Activated naive CD4-positive, alpha-beta T cell treated with anti-CD3 and anti-CD28 coated beads for 36 hours (primary cell): ENCODE results near the gene C10orf105. TPM values are rescaled to one million over a fixed set of nuclear protein-coding genes. Genes with fewer than 3 reads are reported as not detected.

ENCODE experiments used
- CTCF ChIA-PET: fragments of 350-600 bp; sonication (Branson Sonifier 250); formaldehyde crosslinking; loops from one replicate; lab custom pipeline; 2021; ENCODE audit warnings: antibody characterized with exemption; lab: Charles Lee
- DNase-seq: peaks from one replicate; pipeline ENCODE4 v3.0.0-alpha.2; 2020
- H3K27ac Mint-ChIP-seq: one replicate; pipeline ENCODE4 v1.8.0; 2021; ENCODE audit warnings: mild to moderate bottlenecking, mixed read lengths
- H3K27me3 Mint-ChIP-seq: one replicate; pipeline ENCODE4 v1.8.0; 2021; ENCODE audit warnings: low read depth, mixed read lengths
- H3K36me3 Mint-ChIP-seq: one replicate; pipeline ENCODE4 v1.8.0; 2021; ENCODE audit warnings: low read depth, mixed read lengths
- H3K4me1 Mint-ChIP-seq: one replicate; pipeline ENCODE4 v1.8.0; 2021; ENCODE audit warnings: low read depth, mixed read lengths
- H3K4me3 Mint-ChIP-seq: one replicate; pipeline ENCODE4 v1.8.0; 2021; ENCODE audit warnings: mild to moderate bottlenecking, moderate library complexity, mixed read lengths
- H3K9me3 Mint-ChIP-seq: one replicate; pipeline ENCODE4 v1.8.0; 2021; ENCODE audit warnings: mixed read lengths
- intact Hi-C: fragments of 100-400 bp; cut with micrococcal nuclease; formaldehyde crosslinking; loops from one replicate; pipeline ENCODE4 v1.15.1; 2023
- total RNA-seq, 2 experiments: library from RNA; stranded (reverse); gene quantifications; one replicate each; pipeline ENCODE4 v1.2.3, GENCODE V29; 2021

The C10orf105 gene
- total RNA-seq, 2 experiments from 2014 or later: 0.32 to 0.36 TPM

- CTCF ChIA-PET: interaction anchor here (0.5 to 6.5 kb wide), 10 partner anchors 9 to 442 kb away, joined by 3 to 138 read pairs (median 4); partner anchors contain the start of gene VSIR
- H3K27ac Mint-ChIP-seq: no peak overlapping the region
- no peaks in the 10 kb centered on the region for H3K36me3 Mint-ChIP-seq
- no peak for DNase-seq
- peaks cover 15% of the 10 kb centered on the region for H3K4me1 Mint-ChIP-seq
- intact Hi-C loops: loop anchor here (5.0 kb wide), 1 partner anchor 98 kb away; no protein-coding TSS in a partner anchor
- H3K27me3 Mint-ChIP-seq: no peaks in the 10 kb centered on the region
- no peaks in the 10 kb centered on the region for H3K9me3 Mint-ChIP-seq
- no peak overlapping the region for H3K4me3 Mint-ChIP-seq
Measured at GRCh38 chr10:71705582-71705981, 14.0 kb downstream of the C10orf105 start.

- no peak overlapping the region for H3K27ac Mint-ChIP-seq
Measured at GRCh38 chr10:71704816-71705215, 14.8 kb downstream of the C10orf105 start.

GRCh38 chr10:71703577-71703976, 16.0 kb downstream of the C10orf105 start:
- CTCF ChIA-PET: interaction anchor here (0.8 to 6.5 kb wide), 4 partner anchors 8 to 193 kb away, joined by 3 to 138 read pairs (median 3); no protein-coding TSS in a partner anchor
- no peaks in the 10 kb centered on the region for H3K9me3 Mint-ChIP-seq
- no peaks in the 10 kb centered on the region for H3K27me3 Mint-ChIP-seq

More at GRCh38 chr10:71704816-71705215, 14.8 kb downstream of the C10orf105 start:
- DNase-seq: no peak
- Mint-ChIP-seq H3K36me3 (no peaks in the 10 kb centered on the region), H3K9me3 (no peaks in the 10 kb centered on the region), H3K4me1 (peaks cover 15% of the 10 kb centered on the region), H3K4me3 (no peak overlapping the region), H3K27me3 (no peaks in the 10 kb centered on the region)
- intact Hi-C loops: loop anchor here (5.0 kb wide), 1 partner anchor 98 kb away; no protein-coding TSS in a partner anchor
- CTCF ChIA-PET: interaction anchor here (0.8 to 6.5 kb wide), 5 partner anchors 9 to 107 kb away, joined by 3 to 138 read pairs (median 4); no protein-coding TSS in a partner anchor

GRCh38 chr10:71701496-71702132, 18.0 kb downstream of the C10orf105 start:
- intact Hi-C loops: no loop called here
- no peaks in the 10 kb centered on the region for H3K9me3 Mint-ChIP-seq
- no peak overlapping the region for H3K27ac Mint-ChIP-seq
- H3K36me3 Mint-ChIP-seq: no peaks in the 10 kb centered on the region
- peaks cover 13% of the 10 kb centered on the region for H3K4me1 Mint-ChIP-seq
- no peak for DNase-seq
- H3K4me3 Mint-ChIP-seq: no peak overlapping the region
- H3K27me3 Mint-ChIP-seq: no peaks in the 10 kb centered on the region
- CTCF ChIA-PET: interaction anchor here (1.5 kb wide), 1 partner anchor 10 kb away, joined by 3 read pairs; no protein-coding TSS in a partner anchor

More at GRCh38 chr10:71703577-71703976, 16.0 kb downstream of the C10orf105 start:
- Mint-ChIP-seq H3K36me3 (no peaks in the 10 kb centered on the region), H3K4me3 (no peak overlapping the region), H3K27ac (no peak overlapping the region), H3K4me1 (peaks cover 13% of the 10 kb centered on the region)
- intact Hi-C loops: no loop called here
- no peak for DNase-seq

GRCh38 chr10:71700731-71701368, 18.7 kb downstream of the C10orf105 start:
- H3K27me3 Mint-ChIP-seq: no peaks in the 10 kb centered on the region
- intact Hi-C loops: no loop called here
- H3K4me3 Mint-ChIP-seq: no peak overlapping the region
- H3K9me3 Mint-ChIP-seq: no peaks in the 10 kb centered on the region
- H3K36me3 Mint-ChIP-seq: no peaks in the 10 kb centered on the region
- H3K27ac Mint-ChIP-seq: no peak overlapping the region
- CTCF ChIA-PET: interaction anchor here (1.5 kb wide), 1 partner anchor 9 kb away, joined by 3 read pairs; no protein-coding TSS in a partner anchor
- peaks cover 14% of the 10 kb centered on the region for H3K4me1 Mint-ChIP-seq
- DNase-seq: no peak

- intact Hi-C loops: no loop called here
- DNase-seq: no peak
- Mint-ChIP-seq H3K9me3 (no peaks in the 10 kb centered on the region), H3K4me3 (no peak overlapping the region), H3K4me1 (peaks cover 33% of the 10 kb centered on the region), H3K36me3 (no peaks in the 10 kb centered on the region), H3K27me3 (no peaks in the 10 kb centered on the region), H3K27ac (no peak overlapping the region)
- CTCF ChIA-PET: interaction anchor here (0.8 to 9.6 kb wide), 14 partner anchors 8 to 385 kb away, joined by 3 to 138 read pairs (median 3); partner anchors contain the start of gene VSIR
Measured at GRCh38 chr10:71698737-71699136, 20.8 kb downstream of the C10orf105 start.

- Mint-ChIP-seq H3K4me3 (no peak overlapping the region), H3K27me3 (no peaks in the 10 kb centered on the region), H3K27ac (no peak overlapping the region), H3K9me3 (no peaks in the 10 kb centered on the region), H3K36me3 (no peaks in the 10 kb centered on the region), H3K4me1 (peaks cover 35% of the 10 kb centered on the region)
- intact Hi-C loops: loop anchor here (2.0 kb wide), 1 partner anchor 301 kb away; the partner anchor contains the start of gene CDH23
- DNase-seq: no peak
- CTCF ChIA-PET: interaction anchor here (0.8 to 9.6 kb wide), 21 partner anchors 8 to 383 kb away, joined by 3 to 138 read pairs (median 4); partner anchors contain the start of gene VSIR
Measured at GRCh38 chr10:71697938-71698709, 21.5 kb downstream of the C10orf105 start.

- CTCF ChIA-PET: interaction anchor here (0.6 to 9.6 kb wide), 34 partner anchors 10 to 1211 kb away, joined by 3 to 138 read pairs (median 4); partner anchors contain the start of genes SLC29A3 and VSIR
- no peaks in the 10 kb centered on the region for H3K27me3 Mint-ChIP-seq
- peak; percentile 76 for DNase-seq
- no peak overlapping the region for H3K27ac Mint-ChIP-seq
- peaks cover 35% of the 10 kb centered on the region for H3K4me1 Mint-ChIP-seq
- H3K9me3 Mint-ChIP-seq: no peaks in the 10 kb centered on the region
- H3K36me3 Mint-ChIP-seq: no peaks in the 10 kb centered on the region
- intact Hi-C loops: loop anchor here (1.0 to 2.0 kb wide), 2 partner anchors 300 to 382 kb away; partner anchors contain the start of gene CDH23
- no peak overlapping the region for H3K4me3 Mint-ChIP-seq
Measured at GRCh38 chr10:71696628-71697326, 22.8 kb downstream of the C10orf105 start.

GRCh38 chr10:71695502-71696476, 23.8 kb downstream of the C10orf105 start:
- H3K27ac Mint-ChIP-seq: no peak overlapping the region
- H3K27me3 Mint-ChIP-seq: no peaks in the 10 kb centered on the region
- DNase-seq: no peak
- intact Hi-C loops: loop anchor here (1.0 to 2.0 kb wide), 2 partner anchors 299 to 381 kb away; partner anchors contain the start of gene CDH23
- CTCF ChIA-PET: interaction anchor here (0.6 to 9.6 kb wide), 29 partner anchors 10 to 382 kb away, joined by 3 to 138 read pairs (median 4); partner anchors contain the start of genes SLC29A3 and VSIR
- H3K9me3 Mint-ChIP-seq: no peaks in the 10 kb centered on the region
- H3K36me3 Mint-ChIP-seq: no peaks in the 10 kb centered on the region
- H3K4me1 Mint-ChIP-seq: peaks cover 35% of the 10 kb centered on the region
- H3K4me3 Mint-ChIP-seq: no peak overlapping the region

- Mint-ChIP-seq H3K4me3 (no peak overlapping the region), H3K36me3 (no peaks in the 10 kb centered on the region), H3K27me3 (no peaks in the 10 kb centered on the region), H3K9me3 (no peaks in the 10 kb centered on the region), H3K27ac (no peak overlapping the region), H3K4me1 (peaks cover 35% of the 10 kb centered on the region)
- DNase-seq: peak; percentile 36
- CTCF ChIA-PET: interaction anchor here (1.2 to 9.6 kb wide), 5 partner anchors 12 to 375 kb away, joined by 3 to 138 read pairs (median 4); partner anchors contain the start of gene SLC29A3
- intact Hi-C loops: no loop called here
Measured at GRCh38 chr10:71694567-71694968, 25.0 kb downstream of the C10orf105 start.
